Activated gamma-delta T cell treated with Interleukin-2 at 50 U/mL for 16 hours (primary cell): ENCODE measurements around the gene PIGV.
"Not testable (repeated sequence)": the region's sequence is repeated elsewhere in the genome, so short reads cannot be mapped to it uniquely, and the experiment has no call there.

ENCODE experiments used
- DNase-seq: peaks from one replicate; pipeline ENCODE4 v3.0.0-alpha.2; 2020

PIGV gene

DNA sequence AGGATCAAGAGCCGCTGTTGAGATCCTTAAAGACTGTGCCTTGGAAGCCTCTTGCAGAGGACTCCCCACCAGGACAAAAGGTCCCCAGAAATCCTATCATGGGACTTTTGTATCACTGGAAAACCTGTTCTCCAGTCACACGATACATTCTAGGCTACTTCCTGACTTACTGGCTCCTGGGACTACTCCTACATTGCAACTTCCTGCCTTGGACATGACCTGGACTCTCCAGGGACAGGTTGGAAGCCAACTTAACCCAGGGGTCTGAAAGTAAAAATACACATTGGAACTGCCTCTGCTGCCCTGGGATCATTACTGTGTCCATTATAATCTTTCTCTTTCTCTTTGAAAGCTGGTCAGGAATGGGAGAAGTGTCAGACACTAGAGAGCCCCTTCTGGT, 9.9 kb downstream of the PIGV start:
- DNase-seq, result no peak

DNA sequence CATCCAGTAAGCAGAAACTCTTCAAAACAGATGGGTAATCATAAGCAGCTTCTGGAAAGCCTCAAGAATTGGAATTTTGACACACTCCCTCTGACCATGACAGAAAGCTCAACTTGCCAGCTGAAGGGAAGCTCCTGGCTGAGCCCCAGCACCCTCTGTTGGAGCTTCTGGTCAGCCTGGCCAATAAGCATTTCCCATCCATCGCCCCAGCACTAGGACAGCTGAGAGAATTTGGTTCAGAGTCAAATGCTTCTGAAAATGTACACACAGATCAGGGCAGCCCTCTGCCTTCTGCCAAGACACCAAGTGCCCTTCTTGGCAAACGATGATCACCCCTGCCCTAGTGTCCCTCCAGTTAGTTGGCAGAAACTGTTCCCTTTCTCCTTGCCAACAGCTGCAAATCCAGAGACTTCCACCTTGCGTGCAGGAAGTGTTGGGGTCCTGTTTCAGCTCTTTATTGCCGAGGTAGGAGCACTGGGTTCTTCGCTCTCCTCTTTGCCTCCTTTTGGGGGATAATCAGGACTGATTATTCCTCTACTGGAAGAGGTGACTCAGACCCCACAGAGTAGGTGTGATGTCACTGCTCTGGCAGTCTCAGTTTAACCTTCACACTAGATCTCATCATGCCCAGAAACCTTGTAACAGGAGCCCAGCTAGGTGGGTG, 11.9 kb downstream of the PIGV start:
- DNase-seq, result no peak

DNA sequence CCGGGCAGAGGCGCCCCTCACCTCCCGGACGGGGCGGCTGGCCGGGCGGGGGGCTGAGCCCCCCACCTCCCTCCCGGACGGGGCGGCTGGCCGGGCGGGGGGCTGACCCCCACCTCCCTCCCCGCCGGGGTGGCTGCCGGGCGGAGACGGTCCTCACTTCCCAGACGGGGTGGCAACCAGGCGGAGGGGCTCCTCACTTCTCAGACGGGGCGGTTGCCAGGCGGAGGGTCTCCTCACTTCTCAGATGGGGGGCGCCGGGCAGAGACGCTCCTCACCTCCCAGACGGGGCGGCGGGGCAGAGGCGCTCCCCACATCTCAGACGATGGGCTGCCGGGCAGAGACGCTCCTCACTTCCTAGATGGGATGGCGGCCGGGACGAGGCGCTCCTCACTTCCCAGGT, 16.2 kb downstream of the PIGV start:
- DNase-seq, result not testable (repeated sequence)

DNA sequence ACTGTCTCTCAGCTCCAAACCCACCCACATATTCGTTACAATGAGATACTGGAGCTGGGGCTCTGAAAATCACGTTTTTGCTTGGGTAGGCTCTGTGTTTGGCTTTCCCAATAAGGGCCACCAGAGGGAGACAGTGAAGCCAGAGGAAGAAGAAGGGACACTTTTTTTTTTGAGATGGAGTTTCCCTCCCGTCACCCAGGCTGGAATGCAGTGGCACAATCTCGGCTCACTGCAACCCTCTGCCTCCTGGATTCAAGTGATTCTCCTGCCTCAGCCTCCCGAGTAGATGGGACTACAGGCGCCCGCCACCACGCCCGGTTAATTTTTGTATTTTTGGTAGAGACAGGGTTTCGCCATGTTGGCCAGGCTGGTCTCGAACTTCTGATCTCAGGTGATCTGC, 22.4 kb downstream of the PIGV start:
- peak; percentile 77 for DNase-seq

DNA sequence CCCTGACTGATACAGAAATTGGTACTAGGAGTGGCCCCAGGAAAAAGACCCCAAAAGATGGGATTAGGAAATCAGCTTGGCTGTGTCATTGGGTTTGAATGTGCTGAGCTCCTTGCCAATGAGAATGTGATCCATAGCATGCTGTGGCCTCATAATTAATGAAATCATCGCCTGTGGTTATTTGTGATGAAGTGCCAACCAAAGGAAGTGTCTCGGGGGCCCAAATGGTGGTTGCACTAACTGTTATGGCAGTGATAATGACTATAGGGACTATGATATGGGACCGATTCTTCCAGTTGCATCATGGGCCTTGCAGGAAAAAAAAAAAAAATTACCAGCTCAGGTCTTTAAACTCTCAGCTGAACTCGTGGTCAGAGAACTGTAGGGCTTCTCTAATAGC, 23.3 kb downstream of the PIGV start:
- no peak for DNase-seq

DNA sequence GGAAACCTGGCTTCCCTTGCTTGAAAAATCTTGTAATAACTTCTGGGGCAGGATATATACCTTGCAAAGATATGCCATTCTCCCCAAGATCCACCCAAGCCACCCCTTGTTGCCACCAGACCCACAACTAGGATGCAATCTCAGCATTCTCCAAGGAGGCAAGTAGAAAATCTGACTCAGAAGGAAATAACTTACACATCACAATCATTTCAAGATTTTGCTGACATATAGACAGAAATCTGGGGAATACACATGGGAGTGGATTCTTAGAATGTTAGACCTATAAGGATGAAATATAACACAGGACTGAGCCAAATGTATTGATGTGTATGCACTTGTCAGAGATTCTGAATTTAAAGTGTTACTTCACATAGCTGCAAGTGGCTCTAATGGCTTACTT, 24.0 kb downstream of the PIGV start:
- no peak for DNase-seq

DNA sequence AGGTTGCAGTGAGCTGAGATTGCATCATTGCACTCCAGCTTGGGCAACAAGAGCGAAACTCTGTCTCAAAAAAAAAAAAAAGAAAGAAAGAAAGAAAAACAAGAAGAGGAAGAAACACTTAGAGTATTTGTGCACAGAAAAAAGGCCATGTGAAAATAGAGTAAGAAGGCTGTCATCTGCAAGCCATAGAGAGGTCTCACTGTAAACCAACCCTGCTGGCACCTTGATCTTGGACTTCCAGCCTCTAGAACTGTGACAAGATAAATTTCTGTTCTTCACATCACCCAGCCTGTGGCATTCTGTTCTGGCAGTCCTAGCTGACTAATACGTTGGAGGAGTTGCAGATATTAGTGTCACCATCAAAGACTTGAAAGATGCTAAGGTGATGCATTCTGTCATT, 26.6 kb downstream of the PIGV start:
- DNase-seq, result no peak

DNA sequence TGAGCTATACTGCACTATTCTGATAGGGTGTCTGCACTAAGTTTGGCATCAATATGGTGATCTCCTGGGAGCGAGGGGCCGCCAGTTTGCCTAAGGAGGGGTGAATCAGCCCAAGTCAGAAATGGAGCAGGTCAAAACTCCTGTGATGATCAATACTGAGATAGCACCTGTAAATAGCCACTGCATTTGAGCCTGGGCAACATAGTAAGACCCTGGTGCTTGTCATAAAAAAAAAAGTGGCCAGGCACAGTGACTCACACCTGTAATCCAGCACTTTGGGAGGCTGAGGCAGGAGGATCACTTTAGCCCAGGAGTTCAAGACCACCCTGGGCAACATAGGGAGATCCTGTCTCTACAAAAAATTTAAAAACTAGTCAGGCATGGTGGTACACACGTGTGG, 27.1 kb downstream of the PIGV start:
- DNase-seq, result no peak

DNA sequence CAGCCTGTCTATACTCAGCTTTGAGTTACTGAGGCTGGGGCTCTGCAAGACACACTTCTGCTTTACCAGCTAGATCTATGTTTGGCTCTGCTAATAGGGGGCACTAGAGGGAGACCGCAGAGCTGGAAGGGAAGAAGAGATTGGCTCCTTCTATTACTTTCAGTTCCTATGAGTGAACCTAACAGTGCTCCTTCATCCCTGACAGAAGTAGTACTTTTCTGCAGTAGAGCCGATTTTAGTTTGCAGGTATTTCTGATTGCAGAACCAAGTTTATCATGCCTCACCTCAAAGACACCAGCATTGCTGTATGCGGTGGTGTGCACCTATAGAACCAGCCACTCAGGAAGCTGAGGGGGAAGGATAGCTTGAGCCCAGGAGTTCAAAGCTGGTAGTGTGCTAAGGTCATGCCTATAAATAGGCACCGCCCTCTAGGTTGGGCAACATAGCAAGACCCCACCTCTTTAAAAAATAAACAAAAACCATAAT, 33.1 kb downstream of the PIGV start:
- DNase-seq, result peak; percentile 29

DNA sequence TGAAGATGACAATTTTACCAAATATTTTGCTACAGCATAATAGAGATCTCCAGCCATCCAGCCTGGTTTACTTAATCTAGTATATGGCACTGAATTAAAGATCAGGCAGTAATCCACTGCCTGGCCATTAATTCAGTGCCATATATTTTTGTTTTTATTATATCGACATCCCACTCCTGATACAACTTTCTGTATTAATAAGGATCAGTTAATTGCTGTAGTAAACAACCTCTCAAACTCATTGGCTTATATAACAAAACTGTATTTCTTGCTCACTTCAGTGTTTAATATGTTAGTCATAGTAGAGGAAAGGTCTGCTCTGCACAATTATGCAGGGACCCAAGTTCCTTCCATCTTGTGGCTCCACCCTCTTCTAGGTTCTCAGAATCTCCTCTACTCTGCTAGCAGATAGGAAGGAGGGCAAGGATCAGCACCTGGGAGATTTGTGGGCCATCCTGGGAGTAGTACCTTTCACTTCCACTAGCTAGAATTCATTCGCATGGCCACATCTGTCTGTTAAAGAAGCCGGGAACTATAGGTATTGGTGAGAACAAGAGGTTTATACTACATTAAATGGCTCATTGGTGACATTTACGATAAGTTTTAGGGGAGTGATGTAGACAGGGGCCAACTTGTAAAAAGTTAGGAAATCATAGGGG, 35.1 kb downstream of the PIGV start:
- no peak for DNase-seq

DNA sequence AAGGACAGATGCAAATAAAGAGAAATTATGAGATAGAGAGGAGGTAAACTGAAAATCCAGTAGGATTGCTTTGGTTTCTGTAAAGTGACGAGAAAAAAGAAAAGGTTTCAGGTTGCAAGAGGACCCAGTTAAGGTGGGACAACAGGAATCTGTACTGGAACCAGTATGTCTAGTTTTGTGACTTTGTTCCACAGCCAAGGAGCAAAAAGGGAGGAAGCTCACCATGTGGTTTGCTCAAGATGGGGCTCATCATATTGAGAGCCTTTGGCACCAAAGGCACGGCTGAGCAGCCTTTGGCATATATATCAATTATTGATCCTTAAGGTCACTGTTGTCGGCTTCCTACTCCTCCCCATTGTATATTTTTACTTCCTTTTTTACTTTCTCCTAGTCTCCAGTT, 37.0 kb downstream of the PIGV start:
- DNase-seq, result no peak

DNA sequence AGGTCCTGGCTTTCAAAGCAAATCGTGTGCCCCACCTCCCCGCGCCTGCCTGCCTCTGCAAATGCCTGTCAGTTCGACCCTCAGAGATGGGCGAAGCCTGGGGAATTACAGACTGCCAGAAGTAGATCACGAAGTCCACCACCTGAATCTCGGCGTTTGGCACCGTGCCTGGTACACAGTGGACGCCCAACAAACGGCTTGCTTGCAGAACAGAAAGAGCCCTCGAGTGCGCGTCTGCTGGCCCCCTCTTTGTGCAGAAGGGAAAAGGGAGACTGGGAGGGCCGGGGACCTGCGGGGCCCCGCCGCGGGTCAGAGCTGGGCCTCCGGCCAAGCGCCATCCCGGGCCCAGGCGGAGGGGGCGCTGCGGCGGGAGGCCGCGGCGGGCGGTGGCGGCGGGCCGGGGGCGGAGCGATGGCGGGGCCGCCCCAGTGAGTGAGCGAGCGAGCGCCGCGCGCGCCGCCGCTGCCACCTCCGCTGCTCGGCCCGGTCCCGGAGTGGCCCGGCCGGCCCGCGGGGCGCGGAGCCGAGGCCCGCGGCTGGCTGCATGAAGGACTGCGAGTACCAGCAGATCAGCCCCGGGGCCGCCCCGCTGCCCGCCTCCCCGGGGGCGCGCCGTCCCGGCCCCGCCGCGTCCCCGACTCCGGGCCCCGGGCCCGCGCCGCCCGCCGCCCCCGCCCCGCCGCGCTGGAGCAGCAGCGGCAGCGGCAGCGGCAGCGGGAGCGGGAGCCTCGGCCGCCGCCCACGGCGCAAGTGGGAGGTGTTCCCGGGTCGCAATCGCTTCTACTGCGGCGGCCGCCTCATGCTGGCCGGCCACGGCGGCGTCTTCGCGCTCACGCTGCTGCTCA, 38.7 kb downstream of the PIGV start, which contains the start of gene ZDHHC18:
Gene ZDHHC18 (plus strand): TSS at position 428 of the 845 bp plus-strand sequence. CDS start 117 bp downstream, at position 545.
- peak; percentile 65 for DNase-seq

DNA sequence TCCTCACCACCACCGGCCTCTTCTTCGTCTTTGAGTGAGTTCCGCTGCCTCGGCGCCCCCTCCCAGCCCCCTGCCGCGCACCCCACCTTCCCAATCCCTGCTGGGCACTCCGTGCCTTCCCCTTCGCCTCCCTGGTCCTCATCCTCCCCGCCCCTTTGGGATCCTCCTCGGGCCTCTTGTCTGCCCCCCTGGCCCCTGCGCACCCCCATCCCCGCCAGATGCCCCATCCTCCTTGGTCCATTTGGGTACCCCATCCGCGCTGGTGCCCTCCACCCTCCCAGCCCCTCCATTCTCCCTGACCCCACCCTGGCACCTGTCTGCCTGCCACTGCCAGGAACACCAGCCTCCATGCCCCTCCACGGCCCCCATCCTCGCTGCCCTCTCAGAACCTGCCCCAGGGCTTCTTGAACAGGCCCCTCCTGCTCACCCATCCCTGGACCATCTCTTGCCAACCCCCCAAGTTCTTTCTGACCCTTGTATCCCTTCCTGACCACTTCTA, 39.4 kb downstream of the PIGV start:
- no peak for DNase-seq

DNA sequence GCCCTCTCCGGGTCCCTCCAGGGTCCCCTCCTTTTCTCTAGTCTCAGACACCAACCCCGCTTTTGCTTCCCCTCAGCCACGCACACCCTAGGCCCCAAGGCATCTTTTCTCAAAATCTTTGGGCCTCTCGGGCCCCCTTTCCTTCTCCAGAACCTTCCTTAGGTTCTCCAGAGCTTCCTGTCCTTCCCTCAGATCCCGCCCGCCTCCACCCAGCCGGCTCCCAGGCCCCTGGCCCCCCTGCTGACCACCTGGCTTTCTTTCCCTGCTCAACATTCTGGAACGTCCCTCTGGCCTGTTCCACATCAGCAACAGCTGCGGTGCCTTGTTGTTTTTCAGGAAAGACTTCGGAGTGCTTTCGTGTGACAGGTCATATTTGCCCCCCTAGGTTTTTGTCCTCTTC, 39.9 kb downstream of the PIGV start:
- DNase-seq, result no peak

DNA sequence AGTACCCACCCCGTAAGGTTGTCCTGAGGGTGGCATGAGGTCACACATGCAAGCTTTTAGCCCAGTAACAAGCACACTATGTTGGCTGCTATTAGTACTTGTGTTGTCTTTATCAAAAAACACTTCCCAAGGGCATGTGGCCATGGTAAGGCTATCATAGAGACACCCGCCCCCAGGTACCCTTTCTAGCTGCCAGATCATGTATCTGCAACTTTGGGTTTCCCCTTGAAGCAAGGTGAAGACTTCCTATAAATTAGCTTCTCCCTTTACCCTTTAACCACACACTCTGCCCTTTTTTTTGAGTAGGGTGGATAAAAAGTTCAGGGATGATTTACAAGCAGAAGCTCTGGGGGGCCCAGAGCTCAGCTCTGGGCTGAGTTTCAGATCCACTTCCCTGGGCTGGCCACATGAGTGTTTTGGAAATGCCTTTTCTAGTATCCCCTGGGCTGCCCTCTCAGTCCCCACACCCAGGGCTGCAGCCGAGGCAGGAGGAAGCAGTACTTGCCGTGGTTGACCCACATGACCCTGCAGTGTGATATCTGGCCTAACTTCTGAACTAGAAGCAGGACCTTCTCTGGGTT, 40.8 kb downstream of the PIGV start:
- DNase-seq, result no peak

DNA sequence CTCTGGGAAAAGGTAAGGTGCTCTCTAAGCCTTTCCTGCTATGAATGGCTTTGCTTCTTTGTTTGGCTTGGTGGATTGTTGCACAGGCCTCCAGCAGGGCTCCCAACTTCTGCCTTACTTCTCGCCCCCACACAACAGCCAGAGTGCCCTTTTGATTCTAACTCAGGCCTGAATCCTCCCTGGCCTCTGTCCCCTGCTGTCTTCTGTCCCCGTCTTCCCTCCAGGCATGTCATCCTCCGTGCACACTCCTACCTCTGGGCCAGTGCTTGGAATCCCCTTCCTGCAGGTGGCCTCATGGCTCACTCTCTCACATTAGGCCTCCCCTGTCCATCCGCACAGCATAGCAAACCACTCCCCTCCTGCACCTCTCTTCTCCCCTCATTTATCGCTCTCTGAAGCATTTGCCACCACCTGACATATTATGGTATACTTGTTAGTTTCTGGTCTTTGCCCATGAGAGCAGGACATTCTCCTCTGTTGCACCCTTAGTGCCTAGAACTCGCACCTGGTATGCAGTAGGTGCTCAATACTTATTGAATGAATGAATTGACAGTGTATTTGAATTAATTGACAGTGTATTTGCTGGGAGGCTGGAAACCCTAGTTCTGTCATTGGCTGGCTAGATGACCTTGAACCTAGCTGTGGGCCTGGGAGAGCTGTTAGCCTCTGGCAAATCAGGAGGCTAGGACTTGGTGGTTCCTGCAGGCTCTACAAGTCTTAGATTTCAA, 41.6 kb downstream of the PIGV start:
- DNase-seq, result no peak

DNA sequence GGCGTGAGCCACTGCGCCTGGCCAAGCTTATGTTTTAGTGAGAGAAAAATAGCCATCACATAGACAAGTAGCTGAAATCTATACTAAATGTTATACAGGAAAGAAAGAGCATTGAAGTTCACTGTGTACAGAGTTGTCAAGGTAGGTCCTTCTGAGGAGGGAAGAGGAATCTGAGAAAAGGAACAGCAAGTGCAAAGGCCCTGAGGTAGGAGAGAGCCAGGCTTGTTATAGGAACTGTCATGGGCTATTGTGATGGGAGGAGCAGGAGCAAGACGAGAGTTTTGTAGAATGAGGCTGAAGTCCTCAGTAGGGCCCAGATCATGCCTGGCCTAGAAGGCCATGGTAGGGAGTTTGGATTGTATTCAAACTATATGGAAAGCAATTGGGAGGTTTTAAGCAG, 43.3 kb downstream of the PIGV start:
- DNase-seq, result no peak

DNA sequence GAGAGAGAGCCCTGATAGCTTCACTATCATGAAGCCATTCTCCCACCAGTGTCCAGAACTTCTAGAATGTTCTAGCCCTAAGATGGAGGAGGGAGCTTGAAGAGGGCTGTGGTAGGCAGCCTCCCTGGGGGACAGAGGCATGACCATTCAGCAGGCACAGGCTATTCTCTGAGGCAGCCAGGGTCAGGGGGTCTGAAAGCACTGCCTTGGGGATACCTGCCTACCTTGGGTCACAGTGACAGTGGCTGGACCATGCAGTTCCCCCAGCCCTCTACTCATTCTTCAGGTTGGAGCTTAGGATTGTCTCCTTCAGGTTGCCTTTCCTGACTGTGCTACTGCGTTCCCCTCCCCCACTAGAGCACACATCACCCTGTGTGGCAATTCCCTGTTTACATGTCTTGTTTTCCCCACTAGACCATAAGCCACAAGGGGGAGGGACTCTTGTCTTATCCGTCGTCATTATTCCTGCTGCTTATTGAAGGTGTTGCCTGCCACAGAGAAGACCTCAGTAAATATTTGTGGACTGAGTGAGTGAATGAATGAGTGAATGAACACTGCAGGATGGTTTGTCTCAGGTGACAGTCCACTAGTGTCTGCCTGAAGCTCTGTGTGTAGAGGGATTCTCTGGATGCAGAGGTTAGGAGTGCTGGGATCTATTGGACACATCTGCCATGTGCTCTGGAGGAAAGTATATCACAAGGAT, 43.9 kb downstream of the PIGV start:
- no peak for DNase-seq

DNA sequence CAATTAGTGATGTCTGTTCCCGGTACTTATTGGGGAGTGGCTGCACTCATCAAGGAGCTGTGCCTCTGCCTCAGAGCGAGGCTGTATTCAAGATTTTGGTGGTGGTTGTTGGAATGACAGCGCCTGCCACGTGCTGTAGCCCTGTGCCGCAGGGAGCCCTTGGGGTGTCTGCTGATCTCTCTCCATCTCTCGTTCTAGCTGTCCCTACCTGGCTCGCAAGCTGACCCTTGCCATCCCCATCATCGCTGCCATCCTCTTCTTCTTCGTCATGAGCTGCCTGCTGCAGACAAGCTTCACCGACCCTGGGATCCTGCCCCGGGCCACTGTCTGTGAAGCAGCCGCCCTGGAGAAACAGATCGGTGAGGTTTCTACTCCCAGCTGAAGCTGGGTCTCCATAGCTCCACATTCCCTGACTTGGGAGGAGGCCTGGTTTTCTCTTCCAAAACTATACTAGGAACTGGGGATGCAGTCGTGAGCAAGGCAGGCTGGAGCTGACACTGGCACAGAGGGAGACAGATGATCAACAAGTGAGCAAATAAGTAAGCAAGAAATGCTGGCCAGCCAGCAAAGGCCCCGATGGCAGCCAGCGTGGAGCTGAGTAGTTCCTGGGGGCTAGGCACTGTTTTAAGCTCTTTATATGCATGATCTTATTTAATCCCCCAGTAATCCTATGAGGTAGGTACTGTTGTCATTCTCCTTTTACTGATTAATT, 44.7 kb downstream of the PIGV start:
- no peak for DNase-seq

DNA sequence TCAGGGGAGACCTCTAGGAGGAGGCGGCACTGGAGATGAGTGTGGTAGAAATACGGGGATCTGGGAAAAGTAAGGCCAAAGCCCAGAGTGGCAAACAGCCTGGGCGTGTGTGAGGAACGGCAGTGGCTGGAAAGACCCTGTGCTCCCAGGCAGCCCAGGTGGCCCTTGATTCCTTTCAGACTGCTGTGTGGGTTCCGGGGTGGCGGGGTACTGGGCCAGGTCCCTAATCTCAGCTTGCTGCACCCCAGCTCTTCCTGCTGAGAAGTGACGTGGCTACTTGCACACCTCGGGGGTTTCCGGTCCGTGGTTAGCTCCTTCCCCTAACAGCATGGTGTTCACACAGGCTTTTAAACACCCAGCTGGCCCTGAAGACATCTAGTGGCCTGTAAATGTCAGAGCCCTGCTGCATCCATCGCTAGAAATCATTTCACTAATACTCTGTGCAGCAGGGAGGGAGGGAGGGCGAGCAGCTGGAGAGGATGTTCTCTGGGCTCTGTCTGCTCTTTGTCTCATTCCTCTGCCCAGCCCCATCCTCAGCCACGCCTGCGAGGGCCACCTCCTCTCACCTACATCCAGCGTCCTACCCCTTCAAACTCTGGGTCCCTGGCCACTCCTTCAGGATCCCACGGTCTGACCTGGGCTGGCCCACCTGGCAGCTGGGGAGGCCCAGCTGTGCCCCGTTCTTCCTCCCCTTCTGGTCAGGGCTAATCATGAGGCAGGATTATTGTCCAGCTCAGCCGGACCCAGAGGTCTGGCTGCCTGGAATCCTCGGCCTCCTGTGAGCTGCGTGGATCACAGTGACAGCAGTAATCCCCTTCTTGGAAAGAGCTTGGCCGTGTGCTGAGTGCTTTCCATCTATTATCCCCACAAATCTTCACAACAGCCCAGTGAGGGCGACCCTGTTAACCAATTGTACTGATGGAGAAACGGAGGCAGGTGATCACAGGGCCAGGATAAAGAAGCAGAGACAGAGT, 46.0 kb downstream of the PIGV start:
- DNase-seq, result peak; percentile 90
